ENCODE data around the gene CLDN12.

CLDN12 gene

GRCh38 chr7:90403174-90404113, at the start of gene CLDN12:
TSS of gene CLDN12 (plus strand) at chr7:90403461. CDS start at chr7:90412677, 9,216 bp downstream.
- peak; percentile 41 to 62 for DNase-seq (ENCODE audit: low read depth in 2 of 2)

GRCh38 chr7:90383422-90383821, 19.8 kb upstream of the CLDN12 start:
- DNase-seq (ENCODE audit: low read depth in 2 of 2), result no peak

GRCh38 chr7:90383861-90384260, 19.4 kb upstream of the CLDN12 start:
- no peak for DNase-seq (ENCODE audit: low read depth in 2 of 2)

GRCh38 chr7:90384433-90384832, 18.8 kb upstream of the CLDN12 start:
- no peak for DNase-seq (ENCODE audit: low read depth in 2 of 2)

GRCh38 chr7:90387470-90388240, 15.6 kb upstream of the CLDN12 start:
- DNase-seq (ENCODE audit: low read depth in 2 of 2), result no peak

- DNase-seq (ENCODE audit: low read depth in 2 of 2), result no peak
These were observed 12.3 kb upstream of the CLDN12 start for GRCh38 chr7:90390926-90391325.

- DNase-seq (ENCODE audit: low read depth in 2 of 2), result no peak
These were observed 11.8 kb upstream of the CLDN12 start for GRCh38 chr7:90391488-90391887.

- DNase-seq (ENCODE audit: low read depth in 2 of 2), result no peak
These were observed 6.8 kb upstream of the CLDN12 start for GRCh38 chr7:90396420-90396819.

GRCh38 chr7:90401989-90402388, 1.3 kb upstream of the CLDN12 start:
- DNase-seq (ENCODE audit: low read depth in 2 of 2), result no peak

GRCh38 chr7:90402785-90403173, 482 bp upstream of the CLDN12 start:
- no peak for DNase-seq (ENCODE audit: low read depth in 2 of 2)

- DNase-seq (ENCODE audit: low read depth in 2 of 2), result no peak
These were observed 1.5 kb downstream of the CLDN12 start for GRCh38 chr7:90404777-90405176.

GRCh38 chr7:90407484-90407821, 4.2 kb downstream of the CLDN12 start:
- no peak for DNase-seq (ENCODE audit: low read depth in 2 of 2)

- DNase-seq (ENCODE audit: low read depth in 2 of 2), result no peak
These were observed 4.9 kb downstream of the CLDN12 start for GRCh38 chr7:90408142-90408541.

- DNase-seq (ENCODE audit: low read depth in 2 of 2), result no peak
These were observed 6.4 kb downstream of the CLDN12 start for GRCh38 chr7:90409667-90410066.

- no peak for DNase-seq (ENCODE audit: low read depth in 2 of 2)
These were observed 8.2 kb downstream of the CLDN12 start for GRCh38 chr7:90411510-90411909.

- DNase-seq (ENCODE audit: low read depth in 2 of 2), result no peak
These were observed 9.4 kb downstream of the CLDN12 start for GRCh38 chr7:90412458-90413184.

- DNase-seq (ENCODE audit: low read depth in 2 of 2), result no peak
These were observed 9.9 kb downstream of the CLDN12 start for GRCh38 chr7:90413185-90413528.

- DNase-seq (ENCODE audit: low read depth in 2 of 2), result no peak
These were observed 18.4 kb downstream of the CLDN12 start for GRCh38 chr7:90421651-90422050.

GRCh38 chr7:90424720-90425119, 21.5 kb downstream of the CLDN12 start:
- DNase-seq (ENCODE audit: low read depth in 2 of 2), result no peak

- DNase-seq (ENCODE audit: low read depth in 2 of 2), result no peak
These were observed 22.1 kb downstream of the CLDN12 start for GRCh38 chr7:90425376-90425775.

GRCh38 chr7:90430614-90431460, 27.6 kb downstream of the CLDN12 start:
- no peak for DNase-seq (ENCODE audit: low read depth in 2 of 2)
